ENCODE data around the gene CRLF1. TPM values are rescaled to one million over a fixed set of nuclear protein-coding genes. Genes with fewer than 3 reads are reported as not detected.
A peak's percentile ranks its signal among the peaks of the same experiment; 100 is the strongest.

Gene CRLF1
- total RNA-seq, 1 donor from 2014 or later, result 17.0 TPM

DNA sequence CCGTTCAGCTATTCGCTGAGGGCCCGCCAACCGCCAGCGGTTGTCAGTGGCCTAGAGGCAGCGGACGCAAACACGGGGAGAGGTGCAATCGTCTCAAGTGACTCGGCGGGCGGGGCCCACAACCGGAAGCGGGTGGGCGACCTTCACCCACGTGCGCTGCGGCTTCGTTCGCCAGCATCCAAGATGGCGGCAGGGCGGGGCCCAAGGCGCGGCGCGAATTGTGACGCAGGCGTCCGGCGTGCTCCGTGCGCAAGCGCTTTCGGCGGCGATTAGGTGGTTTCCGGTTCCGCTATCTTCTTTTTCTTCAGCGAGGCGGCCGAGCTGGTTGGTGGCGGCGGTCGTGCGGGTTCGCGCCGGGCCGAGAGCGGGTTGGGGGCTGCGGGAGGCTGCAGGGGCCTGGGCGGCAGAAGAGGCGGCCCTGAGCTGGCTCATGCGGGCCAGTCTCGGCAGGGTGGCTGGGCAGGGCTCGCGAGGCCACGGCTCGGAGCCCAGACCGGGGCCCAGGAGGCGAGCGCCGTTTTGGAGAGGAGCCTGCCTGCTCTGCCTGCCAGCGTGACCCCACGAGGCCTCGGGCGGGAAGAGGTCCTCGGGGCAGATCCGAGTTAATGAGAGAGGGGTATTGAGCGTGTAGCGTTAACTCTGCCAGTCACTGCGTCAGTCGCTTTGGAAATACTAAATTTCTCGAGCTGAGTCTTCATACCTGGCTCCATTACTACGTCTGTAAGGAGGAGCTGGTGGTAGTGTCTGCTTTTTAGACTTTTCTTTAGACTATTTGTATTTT, 34.8 kb downstream of the CRLF1 start, which contains the start of gene UBA52:
Gene UBA52 (plus strand): TSS at position 294 of the 781 bp plus-strand sequence. CDS start 1,444 bp downstream, outside the sequence.
- H3K36me3 Mint-ChIP-seq (ENCODE audit: unreplicated experiment), result peaks cover 23% of the 10 kb centered on the region
- H3K9me3 Mint-ChIP-seq (ENCODE audit: unreplicated experiment), result no peaks in the 10 kb centered on the region
- no peaks in the 10 kb centered on the region for H3K27me3 Mint-ChIP-seq (ENCODE audit: unreplicated experiment)
- TF ChIP-seq, protein P1, sequence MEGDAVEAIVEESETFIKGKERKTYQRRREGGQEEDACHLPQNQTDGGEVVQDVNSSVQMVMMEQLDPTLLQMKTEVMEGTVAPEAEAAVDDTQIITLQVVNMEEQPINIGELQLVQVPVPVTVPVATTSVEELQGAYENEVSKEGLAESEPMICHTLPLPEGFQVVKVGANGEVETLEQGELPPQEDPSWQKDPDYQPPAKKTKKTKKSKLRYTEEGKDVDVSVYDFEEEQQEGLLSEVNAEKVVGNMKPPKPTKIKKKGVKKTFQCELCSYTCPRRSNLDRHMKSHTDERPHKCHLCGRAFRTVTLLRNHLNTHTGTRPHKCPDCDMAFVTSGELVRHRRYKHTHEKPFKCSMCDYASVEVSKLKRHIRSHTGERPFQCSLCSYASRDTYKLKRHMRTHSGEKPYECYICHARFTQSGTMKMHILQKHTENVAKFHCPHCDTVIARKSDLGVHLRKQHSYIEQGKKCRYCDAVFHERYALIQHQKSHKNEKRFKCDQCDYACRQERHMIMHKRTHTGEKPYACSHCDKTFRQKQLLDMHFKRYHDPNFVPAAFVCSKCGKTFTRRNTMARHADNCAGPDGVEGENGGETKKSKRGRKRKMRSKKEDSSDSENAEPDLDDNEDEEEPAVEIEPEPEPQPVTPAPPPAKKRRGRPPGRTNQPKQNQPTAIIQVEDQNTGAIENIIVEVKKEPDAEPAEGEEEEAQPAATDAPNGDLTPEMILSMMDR (IDR thresholded peaks at IDR 0.05), result no peak
- peak; percentile 99 for DNase-seq (ENCODE audit: extremely low spot score, unreplicated experiment)
- H3K4me3 Mint-ChIP-seq (ENCODE audit: unreplicated experiment), result peak within 1 kb of the TSS; percentile 89
- H3K4me1 Mint-ChIP-seq (ENCODE audit: unreplicated experiment), result peaks cover 18% of the 10 kb centered on the region
- peak within 1 kb of the TSS; percentile 94 for H3K27ac Mint-ChIP-seq (ENCODE audit: unreplicated experiment)

DNA sequence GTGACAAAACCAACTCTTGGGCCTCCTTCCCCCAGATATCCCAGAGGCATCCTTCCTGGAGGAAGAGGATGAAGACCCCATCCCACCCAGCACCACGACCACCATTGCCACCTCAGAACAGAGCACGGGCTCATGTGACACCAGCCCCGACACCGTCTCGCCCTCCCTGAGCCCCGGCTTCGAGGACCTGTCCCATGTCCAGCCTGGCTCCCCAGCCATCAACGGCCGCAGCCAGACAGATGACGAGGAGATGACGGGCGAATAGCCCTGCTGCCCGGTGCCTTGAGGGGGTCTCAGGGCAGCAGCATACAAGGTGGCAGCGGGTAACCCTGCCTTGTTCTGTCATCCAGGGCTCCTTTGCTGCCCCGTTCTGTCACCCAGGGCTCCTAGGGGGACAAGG, 38.2 kb downstream of the CRLF1 start:
- Mint-ChIP-seq H3K36me3 (ENCODE audit: unreplicated experiment) (peaks cover 25% of the 10 kb centered on the region), H3K4me3 (ENCODE audit: unreplicated experiment) (no peak overlapping the region), H3K27ac (ENCODE audit: unreplicated experiment) (no peak overlapping the region), H3K9me3 (ENCODE audit: unreplicated experiment) (no peaks in the 10 kb centered on the region), H3K4me1 (ENCODE audit: unreplicated experiment) (peaks cover 17% of the 10 kb centered on the region), H3K27me3 (ENCODE audit: unreplicated experiment) (no peaks in the 10 kb centered on the region)
- TF ChIP-seq, protein P1 (IDR thresholded peaks at IDR 0.05), result no peak
- DNase-seq (ENCODE audit: extremely low spot score, unreplicated experiment), result no peak

DNA sequence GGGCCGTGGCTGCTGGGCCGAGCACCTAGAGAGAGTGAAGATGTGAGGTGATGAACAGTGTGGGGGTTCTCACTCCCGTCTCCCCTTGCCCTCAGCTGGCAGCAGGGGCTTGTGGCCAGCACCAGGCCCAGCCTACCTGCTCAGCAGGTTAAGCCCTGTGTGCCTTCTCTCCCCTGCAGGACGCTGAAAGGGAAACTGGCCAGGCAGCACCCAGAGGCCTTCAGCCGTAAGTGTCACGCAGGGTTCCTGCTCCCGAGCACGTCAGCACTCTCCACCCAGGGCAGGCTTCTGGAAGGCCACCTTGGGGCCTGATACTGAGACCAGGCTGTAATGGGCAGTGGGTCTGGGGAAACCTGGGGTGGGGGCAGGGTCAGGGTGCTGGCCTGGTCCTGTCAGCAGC, 39.6 kb downstream of the CRLF1 start:
- Mint-ChIP-seq H3K36me3 (ENCODE audit: unreplicated experiment) (peaks cover 30% of the 10 kb centered on the region), H3K9me3 (ENCODE audit: unreplicated experiment) (no peaks in the 10 kb centered on the region), H3K4me1 (ENCODE audit: unreplicated experiment) (peaks cover 6% of the 10 kb centered on the region), H3K4me3 (ENCODE audit: unreplicated experiment) (no peak overlapping the region), H3K27me3 (ENCODE audit: unreplicated experiment) (no peaks in the 10 kb centered on the region), H3K27ac (ENCODE audit: unreplicated experiment) (no peak overlapping the region)
- TF ChIP-seq, protein P1 (IDR thresholded peaks at IDR 0.05), result no peak
- no peak for DNase-seq (ENCODE audit: extremely low spot score, unreplicated experiment)

DNA sequence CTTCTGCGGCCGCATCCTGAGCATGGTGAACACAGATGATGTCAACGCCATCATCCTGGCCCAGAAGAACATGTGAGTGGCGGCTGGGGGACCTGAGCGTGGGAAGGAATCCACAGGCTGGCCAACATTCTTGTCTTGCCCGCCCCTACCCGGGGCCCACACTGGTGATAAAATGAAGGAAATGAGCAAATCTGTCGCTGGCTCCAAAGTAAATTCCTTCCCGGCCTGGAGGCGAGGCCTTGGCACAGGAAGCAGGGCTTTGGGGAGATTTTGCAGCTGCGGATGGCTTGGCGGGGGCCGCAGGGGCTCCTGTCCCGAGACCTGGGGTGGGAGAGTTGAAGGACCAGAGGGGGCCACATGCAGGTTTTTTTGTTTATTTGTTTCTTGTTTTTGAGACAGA, 44.5 kb downstream of the CRLF1 start:
- H3K36me3 Mint-ChIP-seq (ENCODE audit: unreplicated experiment), result peaks cover 25% of the 10 kb centered on the region
- H3K9me3 Mint-ChIP-seq (ENCODE audit: unreplicated experiment), result no peaks in the 10 kb centered on the region
- TF ChIP-seq, protein P1 (IDR thresholded peaks at IDR 0.05), result no peak
- no peak overlapping the region for H3K4me3 Mint-ChIP-seq (ENCODE audit: unreplicated experiment)
- H3K27me3 Mint-ChIP-seq (ENCODE audit: unreplicated experiment), result no peaks in the 10 kb centered on the region
- DNase-seq (ENCODE audit: extremely low spot score, unreplicated experiment), result no peak
- H3K4me1 Mint-ChIP-seq (ENCODE audit: unreplicated experiment), result peaks cover 11% of the 10 kb centered on the region
- no peak overlapping the region for H3K27ac Mint-ChIP-seq (ENCODE audit: unreplicated experiment)

DNA sequence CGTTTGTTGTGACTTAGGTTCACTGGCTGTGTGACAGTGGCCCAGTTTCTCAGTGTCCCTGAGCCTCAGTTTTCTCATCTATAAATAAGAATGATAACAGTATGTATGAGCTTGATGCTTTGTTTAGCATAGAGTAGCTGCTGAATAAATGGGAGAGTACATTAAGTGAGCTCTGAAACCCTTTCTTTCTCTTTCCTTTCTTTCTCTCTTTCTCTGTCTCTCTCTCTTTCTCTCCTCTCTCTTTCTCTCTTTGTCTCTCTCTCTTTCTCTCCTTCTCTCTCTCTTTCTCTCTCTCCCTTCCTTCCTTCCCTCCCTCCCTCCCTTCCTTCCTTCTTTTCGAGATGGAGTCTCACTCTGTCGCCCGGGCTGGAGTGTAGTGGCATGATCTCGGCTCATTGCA, 46.9 kb downstream of the CRLF1 start:
- no peaks in the 10 kb centered on the region for H3K9me3 Mint-ChIP-seq (ENCODE audit: unreplicated experiment)
- H3K4me3 Mint-ChIP-seq (ENCODE audit: unreplicated experiment), result no peak overlapping the region
- peak overlapping the region; percentile 92 for H3K27ac Mint-ChIP-seq (ENCODE audit: unreplicated experiment)
- H3K36me3 Mint-ChIP-seq (ENCODE audit: unreplicated experiment), result peaks cover 14% of the 10 kb centered on the region
- H3K4me1 Mint-ChIP-seq (ENCODE audit: unreplicated experiment), result peaks cover 11% of the 10 kb centered on the region
- DNase-seq (ENCODE audit: extremely low spot score, unreplicated experiment), result no peak
- no peaks in the 10 kb centered on the region for H3K27me3 Mint-ChIP-seq (ENCODE audit: unreplicated experiment)
- TF ChIP-seq, protein P1 (IDR thresholded peaks at IDR 0.05), result no peak

Measured in osteocyte (in vitro differentiated cells).